GM11168 (cell line): ENCODE measurements around the gene RBFOX1.

Experiments
- in situ Hi-C: fragments of 300-500 bp; cut with MboI; formaldehyde crosslinking; loops from one replicate; pipeline ENCODE4 v1.12.0; 2022; ENCODE audit warnings: low sequenced_read_pairs; ENCODE audit not compliant: unreplicated experiment

The RBFOX1 gene

DNA sequence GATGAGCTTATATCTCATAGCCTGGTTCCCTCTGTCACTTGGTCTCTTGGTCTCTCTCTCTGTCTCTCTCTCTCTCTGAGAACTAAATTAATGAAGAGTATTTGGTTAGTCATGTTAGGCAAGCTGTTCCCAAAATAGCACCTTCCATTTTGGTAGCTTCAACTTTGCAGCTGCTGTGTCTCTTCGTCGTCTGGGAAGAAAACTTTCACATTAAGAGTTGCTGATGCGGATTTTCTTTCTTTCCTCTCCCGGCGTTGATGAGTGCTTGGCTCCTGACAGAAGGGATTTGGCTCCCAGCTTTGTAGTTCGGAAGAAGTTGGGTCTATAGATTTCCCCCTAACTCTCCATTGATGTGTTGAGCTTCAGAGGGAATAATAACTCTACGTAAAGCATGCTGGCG lies at the start of gene RBFOX1:
TSS of gene RBFOX1 (plus strand) at position 235 of the 400 bp plus-strand sequence.
- in situ Hi-C loops = no loop called here

DNA sequence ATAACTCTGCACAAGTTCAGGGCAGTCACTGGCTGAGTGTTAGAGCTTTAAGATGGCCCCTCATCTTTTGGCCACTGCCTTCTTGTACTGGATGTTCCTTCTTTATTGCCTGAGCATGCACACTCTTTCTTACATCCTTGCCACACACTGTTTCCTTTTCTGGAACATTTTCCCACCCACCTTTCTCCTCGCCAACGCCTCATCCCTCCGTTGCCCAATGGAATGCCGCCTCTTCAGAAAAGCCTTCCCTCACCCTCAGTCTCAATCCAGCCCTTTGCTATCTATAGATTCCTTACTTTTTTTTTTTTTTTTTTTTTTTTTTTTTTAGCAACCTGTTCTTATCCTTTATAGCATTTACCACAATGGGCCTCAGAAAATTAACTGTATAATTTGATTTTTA lies 47.9 kb upstream of the RBFOX1 start:
- in situ Hi-C loops = no loop called here

DNA sequence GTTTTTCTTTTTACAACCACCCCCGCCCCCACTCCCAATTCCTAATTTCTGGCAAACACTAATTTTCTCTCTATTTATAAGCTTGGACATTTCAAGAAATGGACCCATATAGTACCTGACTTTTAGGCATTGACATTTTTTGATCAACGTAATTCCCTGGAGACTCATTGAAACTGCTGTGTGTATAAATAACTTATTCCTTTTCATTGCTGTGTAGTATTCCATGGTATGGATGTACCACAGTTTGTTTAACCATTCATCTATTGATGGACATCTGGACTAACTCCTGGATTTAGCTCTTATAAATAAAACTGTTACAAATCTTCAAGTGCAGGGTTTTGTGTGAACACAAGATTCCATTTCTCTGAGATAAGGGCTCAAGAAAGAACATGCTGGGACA lies 47.1 kb upstream of the RBFOX1 start:
- in situ Hi-C loops = no loop called here

DNA sequence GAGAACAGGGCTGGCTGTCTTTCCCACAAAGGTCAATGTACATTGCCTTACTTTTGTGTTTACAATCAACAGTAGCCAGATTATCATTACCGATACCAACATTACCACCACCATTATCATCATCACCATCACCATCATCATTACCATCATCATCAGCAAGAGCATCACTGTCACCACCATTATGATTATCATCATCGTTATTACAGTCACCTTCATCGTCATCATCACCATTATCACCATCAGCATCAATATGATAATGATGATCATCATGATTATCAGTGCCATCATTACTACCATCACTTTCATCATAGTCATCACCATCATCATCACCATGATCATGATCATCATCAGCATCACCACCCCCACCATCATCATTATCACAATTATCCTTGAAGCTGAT lies 43.3 kb upstream of the RBFOX1 start:
- in situ Hi-C loops = no loop called here

DNA sequence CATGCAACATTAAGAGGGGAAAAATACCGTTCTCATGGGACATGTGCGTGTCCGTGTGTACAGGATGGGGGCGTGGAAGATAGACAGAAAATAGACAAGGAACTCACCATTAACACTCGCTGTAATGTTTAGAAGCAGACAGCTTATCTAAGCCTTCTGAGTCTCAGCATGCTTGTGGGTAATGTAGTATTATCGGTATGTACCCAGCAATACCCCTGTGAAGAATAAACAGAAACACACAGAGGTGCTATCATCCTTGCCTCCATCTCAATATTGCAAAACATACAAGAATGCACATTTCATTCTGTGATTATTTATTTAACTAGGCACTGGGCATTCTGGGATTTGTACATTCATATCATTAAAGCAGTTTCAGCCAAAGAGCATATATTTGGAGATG lies 42.0 kb upstream of the RBFOX1 start:
- in situ Hi-C loops = no loop called here

DNA sequence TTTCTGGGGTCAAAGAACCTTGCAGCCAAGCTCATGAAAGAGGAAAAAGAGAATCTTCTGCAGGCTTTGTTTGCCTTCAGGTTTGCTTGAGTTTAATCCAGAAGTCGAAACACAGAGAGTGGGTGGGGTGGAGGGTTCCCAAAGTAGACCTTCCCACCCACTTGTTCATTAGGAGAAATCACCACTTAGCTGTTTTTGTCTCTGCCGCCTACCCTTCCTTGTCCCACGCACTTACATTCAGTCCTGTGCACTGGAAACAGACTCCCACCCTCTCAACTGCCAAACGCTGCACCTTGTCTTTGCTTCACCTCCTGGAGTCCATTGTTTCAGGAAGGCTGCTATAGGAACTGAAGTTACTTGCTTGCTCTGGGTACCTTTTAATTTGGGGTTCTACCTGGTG lies 38.6 kb upstream of the RBFOX1 start:
- in situ Hi-C loops = no loop called here

DNA sequence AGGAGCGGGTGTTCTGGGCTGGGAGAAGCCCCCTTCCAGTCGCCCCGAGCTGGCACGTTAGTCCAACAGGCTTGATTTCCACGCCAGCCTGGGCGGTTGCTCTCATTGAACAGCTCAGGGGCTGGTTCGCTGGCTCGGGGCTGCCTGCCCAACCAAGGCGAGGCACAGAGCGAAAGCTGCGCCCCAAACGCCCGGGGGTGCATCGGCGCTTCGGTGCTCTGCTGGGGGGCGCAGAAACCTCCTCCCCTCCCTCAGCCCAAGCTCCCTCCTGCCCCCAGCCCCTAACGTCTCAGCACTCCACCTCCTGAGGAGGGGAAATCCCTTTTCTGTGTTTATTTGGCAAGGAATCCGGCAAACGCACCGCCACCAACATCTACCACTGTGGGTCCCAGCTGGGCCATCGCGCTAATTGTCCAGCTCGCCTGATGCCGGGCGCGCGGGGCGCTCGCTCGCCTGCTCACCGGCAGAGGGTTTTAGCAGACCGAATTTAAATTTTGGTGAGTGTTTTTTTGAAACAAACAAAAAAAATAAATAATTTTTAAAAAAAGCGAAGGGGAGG lies 29.5 kb upstream of the RBFOX1 start:
- in situ Hi-C loops = no loop called here

DNA sequence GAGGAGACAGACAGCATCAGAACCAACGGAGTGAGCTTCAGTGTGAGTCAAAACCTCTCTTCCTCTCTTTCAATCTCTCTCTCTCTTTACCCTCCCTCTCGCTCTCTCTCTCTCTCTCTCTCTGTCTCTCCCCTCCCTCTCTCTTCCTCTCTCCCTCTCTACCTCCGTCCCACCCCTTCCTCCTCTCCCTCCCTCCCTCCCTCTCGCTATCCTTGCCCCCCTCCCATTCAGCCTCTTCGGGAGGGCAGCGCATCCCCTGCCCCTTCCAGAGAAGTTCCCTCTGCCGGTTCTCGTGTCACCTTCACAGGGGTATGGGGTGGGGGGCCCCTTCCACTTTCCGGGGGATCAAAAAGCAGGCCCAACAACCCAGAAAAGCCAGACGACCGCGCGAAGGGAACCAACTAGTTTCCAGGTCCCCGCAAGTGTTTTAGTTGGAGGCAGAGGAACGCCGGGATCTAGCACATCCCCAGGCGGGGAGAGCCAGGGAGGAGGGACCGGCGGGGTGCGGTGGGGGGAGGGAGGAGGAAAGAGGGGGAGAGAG lies 28.9 kb upstream of the RBFOX1 start:
- in situ Hi-C loops = no loop called here

DNA sequence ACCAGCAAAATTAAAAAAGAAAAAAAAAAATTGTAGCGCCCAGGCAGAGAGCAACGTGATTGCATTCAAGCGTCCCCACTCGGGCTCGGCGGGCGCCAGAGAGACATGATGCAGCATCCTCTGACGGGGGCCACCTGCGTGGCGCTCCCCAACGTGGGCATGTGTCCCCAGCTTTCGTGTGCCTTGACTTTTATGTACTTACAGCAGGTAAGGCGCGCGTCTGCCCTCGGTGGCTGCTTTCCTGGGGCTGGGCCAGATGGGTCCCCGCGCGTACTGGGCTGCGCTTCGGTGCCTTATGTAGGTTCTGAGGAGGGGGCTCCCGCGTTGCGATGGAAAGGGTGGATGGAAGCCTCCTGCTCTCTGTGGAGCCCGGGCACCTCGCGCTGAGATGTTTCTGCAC lies 28.4 kb upstream of the RBFOX1 start:
- in situ Hi-C loops = no loop called here

DNA sequence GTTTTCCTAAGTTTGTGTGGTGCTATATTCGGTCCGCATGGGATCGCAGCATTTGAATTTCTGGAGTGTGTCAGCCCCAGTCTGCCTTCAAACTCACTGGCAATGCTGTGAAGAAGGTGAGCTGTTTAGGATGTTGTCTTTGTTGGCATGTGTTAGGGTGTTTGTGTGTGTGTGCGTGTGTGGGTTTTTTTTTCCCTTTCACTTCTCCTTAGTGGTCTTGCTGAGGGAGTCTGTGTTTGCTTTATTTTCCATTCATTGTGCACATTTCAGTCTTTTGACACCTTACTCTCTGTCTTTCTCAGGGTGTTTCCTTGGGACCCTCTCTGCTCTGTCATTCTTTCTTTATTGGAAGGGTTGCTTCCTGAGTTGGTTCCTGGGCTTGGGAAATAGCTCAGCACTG lies 27.7 kb upstream of the RBFOX1 start:
- in situ Hi-C loops = no loop called here

DNA sequence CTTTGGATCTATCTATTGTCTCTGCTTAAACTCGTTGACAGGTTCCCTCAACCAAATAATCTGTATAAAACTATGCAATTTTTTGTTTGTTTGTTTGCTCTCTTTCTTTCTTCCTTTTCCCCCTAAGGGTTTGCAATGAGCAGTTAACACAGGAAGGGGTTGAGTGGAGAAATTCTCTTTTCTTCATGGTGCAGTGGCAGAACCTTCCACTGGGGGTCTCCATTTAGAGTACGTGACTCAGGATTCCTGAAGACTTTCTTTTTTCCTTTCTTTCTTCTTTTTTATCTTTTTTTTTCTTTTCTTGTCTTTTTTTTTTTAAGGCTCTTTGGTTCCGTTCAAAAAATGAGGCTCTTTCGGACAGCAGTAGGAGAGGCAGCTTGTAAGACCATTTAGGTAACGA lies 19.5 kb upstream of the RBFOX1 start:
- in situ Hi-C loops = no loop called here

DNA sequence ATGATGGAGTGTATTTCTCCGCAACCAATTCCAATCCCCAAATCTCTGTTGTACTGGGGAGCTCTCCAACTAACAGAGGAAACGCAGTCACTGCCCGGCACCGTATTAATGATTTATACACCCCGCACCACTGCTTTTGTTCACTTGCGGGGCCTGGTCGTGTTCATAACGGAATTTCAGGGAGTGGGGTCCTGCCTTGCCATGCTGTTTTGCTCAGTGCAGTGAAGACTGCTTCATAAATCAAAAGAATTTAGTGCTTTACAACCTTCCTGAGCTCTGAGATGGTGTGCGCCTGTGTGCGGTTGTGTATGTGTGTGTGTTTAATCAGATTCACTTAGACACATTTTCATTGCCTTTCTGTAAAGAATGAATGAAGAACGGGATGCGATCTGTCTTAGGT lies 18.5 kb upstream of the RBFOX1 start:
- in situ Hi-C loops = no loop called here

DNA sequence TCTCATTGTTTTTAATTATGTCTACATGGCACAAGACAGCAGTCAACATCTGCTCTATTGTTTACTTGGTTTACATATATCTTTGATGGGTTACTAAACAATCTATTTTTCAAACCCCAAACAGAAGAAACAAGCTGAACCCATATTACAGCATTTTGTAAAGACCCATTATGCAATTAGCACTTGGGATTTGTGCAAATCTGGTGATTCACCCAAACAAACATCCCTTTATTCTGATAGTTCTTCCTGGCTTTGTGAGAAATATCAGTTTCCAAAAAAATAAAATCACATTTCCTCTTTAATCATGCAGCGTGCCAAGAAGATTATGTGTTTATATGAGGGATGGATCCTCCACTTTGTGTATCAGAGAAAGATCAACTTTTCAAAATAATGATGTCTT lies 16.8 kb upstream of the RBFOX1 start:
- in situ Hi-C loops = no loop called here

DNA sequence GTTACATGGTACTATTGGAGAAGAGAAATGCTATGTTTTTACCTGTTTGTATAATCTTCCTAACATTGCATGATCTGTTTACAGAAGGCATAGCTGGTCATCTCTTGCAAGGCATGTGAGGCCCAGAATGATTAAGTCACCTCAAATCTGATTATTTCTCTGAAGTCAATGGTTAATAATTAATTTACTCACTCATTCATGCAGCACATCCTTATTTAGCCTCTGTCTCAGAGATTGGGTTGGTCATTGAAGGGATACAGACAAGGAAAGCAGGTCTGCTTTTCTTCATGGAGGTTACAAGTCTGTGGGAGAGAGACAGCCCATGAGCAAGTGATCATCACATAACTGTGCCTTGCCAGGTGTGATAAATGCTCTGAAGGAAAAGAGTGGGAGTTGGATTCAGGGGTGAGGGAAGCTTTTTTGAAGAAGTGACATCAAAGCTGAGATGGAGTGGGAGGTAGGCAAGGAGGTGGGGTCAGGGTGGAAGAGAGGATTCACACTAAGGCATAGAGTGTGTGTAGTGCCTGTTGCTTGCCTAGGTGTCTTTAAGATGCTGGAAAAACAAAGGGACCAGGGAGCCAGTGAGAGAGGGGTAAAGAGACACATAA lies 16.3 kb upstream of the RBFOX1 start:
- in situ Hi-C loops = no loop called here

DNA sequence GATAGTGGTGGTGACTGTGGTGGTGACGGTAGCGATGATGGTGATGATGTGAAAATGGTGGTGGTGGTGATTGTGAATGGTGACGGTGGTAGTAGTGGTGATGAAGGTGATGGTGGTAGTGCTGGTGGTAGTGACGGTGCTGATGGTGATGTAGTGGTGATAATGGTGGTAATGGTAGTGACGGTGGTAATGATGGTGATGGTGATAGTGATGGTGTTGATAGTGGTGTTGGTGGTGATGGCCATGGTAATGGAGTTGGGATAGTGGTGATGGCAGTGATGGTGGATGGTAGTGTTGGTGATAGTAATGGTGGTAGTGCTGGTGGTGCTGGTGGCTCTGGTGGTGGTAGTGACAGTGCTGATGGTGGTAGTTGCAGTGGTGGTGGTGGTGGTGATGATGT lies 14.7 kb upstream of the RBFOX1 start:
- in situ Hi-C loops = no loop called here

DNA sequence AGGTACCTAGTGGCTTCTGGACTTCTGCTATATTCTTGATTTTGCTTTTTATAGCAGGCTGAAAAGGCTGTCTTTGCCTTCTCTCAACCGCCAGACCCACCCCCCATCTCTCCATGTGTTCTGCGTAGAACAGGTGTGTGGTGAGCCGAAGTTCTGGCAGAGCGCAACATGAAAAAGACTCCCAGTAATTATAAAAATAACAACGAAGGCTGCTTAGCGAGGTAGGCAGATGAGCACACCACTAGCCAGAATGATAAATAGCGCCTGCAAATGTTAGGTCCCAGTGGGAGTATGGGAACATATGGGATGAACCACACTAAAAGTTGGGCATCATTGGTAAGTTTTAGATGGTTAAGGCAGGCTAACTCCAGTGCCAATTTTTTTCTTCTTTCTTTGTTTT lies 14.0 kb upstream of the RBFOX1 start:
- in situ Hi-C loops = no loop called here

DNA sequence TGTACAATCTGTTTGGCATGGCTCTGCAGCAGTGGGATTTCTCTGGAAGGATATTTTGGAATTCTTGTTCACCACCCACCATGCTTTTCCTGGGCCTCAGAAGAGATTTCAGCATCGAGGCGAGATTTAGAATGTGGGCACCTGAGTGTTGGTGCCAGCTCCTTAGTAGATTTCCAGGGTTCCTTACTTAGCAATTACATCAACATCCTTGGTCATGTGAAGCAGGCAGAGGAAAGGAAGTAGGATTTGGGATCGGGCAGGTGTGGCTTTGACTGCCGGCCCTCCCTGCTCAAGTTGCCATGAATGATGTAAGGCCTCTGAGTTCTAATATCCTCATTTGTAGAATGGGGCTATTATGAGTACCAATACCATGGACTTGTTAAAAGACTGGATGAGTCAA lies 13.1 kb upstream of the RBFOX1 start:
- in situ Hi-C loops = no loop called here

DNA sequence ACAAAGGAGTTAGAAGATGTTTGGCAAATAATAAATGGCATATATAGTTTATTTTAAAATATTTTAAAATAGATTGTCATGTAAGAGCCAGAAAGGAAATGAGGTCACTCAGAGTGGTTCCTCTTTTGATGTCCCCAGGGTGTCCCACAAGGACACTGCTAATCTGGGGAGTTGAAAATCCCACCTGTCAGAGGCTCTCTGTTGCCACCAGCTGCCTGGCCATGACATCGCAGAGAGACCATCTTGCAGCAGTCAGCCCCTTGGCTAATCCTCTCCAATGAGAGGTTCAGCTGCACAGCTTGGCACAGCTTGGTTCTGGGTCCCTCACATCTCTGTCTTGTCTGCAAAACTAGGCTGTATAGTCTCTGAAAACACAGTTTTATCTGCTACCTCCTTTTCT lies 11.0 kb upstream of the RBFOX1 start:
- in situ Hi-C loops = no loop called here

DNA sequence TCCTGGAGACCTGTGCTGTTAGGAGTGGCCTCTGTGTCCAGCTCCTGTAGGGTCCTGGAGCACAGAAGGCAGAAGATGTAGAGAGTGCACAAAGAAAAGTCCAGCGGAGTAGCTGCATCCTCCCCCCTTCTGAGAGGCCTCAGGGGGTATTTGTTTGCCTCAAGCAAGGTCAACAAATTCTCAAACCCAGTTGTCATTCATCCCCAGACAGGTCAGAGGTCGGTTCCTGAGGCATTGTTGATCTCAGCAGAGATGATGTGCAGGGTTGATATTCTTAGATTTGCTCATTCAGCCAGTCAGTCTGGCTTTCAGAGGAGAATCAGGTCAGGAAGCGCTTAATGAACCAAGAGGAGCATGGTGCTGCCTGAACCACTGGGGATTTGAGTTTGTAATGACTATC lies 8.3 kb upstream of the RBFOX1 start:
- in situ Hi-C loops = no loop called here

DNA sequence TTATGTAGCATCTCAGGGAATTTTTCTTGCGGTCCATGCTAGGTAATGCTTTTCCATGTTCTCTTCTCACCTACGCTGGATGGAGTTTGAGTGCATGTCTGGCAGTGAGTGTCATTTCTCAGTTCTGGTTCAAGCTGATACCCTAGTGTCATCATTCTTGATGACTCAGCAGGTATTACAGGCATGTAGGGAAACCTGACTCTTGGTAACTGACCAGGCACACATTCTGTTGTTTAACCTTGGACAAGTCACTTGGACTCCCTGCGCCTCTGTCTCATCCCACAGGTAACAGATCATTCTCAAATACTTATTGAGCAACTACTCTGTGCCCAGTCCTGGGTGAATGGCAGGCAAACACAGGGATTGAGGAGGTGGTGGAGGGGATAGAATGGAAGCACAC lies 6.8 kb upstream of the RBFOX1 start:
- in situ Hi-C loops = no loop called here

DNA sequence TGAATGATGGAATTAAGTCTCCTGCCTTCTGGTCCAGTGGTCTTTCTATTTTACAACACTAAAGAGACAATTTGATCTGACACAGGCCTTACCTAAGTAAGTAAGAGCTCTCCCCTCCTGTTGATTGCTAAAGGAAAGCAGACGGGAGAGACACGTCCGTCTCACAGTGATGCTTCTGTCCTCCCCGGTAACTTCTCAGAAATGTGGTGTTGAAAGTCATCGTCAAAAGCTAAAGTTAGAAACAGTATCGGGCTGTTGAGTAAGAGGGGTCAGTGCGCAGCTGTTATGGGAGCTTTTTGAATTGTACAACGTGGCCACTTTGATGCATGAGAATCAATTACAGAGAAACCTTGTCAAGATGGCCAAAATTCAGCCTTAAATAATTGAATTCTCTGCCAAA lies 1.9 kb upstream of the RBFOX1 start:
- in situ Hi-C loops = no loop called here

DNA sequence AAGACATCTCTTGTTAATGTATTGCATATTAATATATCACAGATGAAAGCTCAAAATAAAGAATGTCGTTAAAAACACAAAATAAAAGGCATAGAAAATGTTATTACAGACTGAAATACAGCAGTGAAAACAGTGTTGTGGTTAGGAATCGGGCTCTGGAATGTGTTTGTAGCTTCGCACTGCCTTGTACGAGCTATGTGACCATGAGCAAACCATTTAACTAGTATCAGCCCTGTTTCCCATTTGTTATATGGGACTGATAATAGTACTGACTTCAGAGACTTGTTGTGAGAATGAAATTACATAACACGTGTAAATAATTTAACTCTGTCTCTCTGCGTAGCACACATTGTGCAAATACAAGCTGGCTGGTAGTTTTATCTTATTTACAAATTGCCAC lies 648 bp upstream of the RBFOX1 start:
- in situ Hi-C loops = no loop called here
